Ascending aorta (tissue), 2 donors: ENCODE measurements around the gene FRAS1. TPM values are rescaled to one million over a fixed set of nuclear protein-coding genes. Genes with fewer than 3 reads are reported as not detected.

Source experiments
- DNase-seq, 2 donors: peaks; one replicate each; pipeline ENCODE4 v3.0.0-alpha.2; 2019; ENCODE audit warnings: low spot score in 2 of 2
- H3K27ac ChIP-seq, 2 donors: fragments of 200-600 bp; sonication (generic); one replicate each; pipeline ENCODE4 v1.5.1; 2016 to 2017; ENCODE audit warnings: mild to moderate bottlenecking in 1 of 2
- H3K27me3 ChIP-seq: fragments of 200-600 bp; sonication (generic); one replicate; pipeline ENCODE4 v1.5.1; 2017
- H3K36me3 ChIP-seq, 2 donors: fragments of 200-600 bp; sonication (generic); one replicate each; pipeline ENCODE4 v1.5.1; 2016
- H3K4me1 ChIP-seq, 2 donors: fragments of 200-600 bp; sonication (generic); one replicate each; pipeline ENCODE4 v1.5.1; 2016 to 2017; ENCODE audit warnings: mild to moderate bottlenecking in 1 of 2
- H3K4me3 ChIP-seq, 2 donors: fragments of 200-600 bp; sonication (generic); one replicate each; pipeline ENCODE4 v1.5.1; 2016 to 2017; ENCODE audit warnings: mild to moderate bottlenecking in 1 of 2
- H3K9me3 ChIP-seq, 2 donors: fragments of 200-600 bp; sonication (generic); one replicate each; pipeline ENCODE4 v1.5.1; 2016
- CTCF ChIP-seq, 3 experiments: fragments of 200-600 bp in 2 of 3; fragments of 450-650 bp in 1 of 3; sonication (generic) in 2 of 3; IDR thresholded peaks; one replicate each; pipeline ENCODE4 v1.5.1; 2016 to 2019; ENCODE audit warnings: antibody characterized with exemption in 3 of 3, mild to moderate bottlenecking in 1 of 3, moderate library complexity in 1 of 3
- intact Hi-C: fragments of 100-400 bp; cut with DNase I; formaldehyde crosslinking; loops from one replicate; pipeline ENCODE4 v1.15.1; 2023
- total RNA-seq: library from RNA; depleted of rRNA; stranded (reverse); fragments of >200 nt; gene quantifications from one replicate; pipeline ENCODE4 v1.1.0, GENCODE V29; 2016

The FRAS1 gene
- total RNA-seq, 1 donor from 2014 or later: 0.75 TPM

- H3K27ac ChIP-seq: no peak overlapping the region
- no peaks in the 10 kb centered on the region for H3K27me3 ChIP-seq
- H3K4me3 ChIP-seq: no peak overlapping the region
- H3K36me3 ChIP-seq: no peaks in the 10 kb centered on the region
- H3K9me3 ChIP-seq: no peaks in the 10 kb centered on the region
- no peaks in the 10 kb centered on the region for H3K4me1 ChIP-seq
- intact Hi-C loops: no loop called here
- no peak for DNase-seq
- TF ChIP-seq CTCF (IDR thresholded peaks at IDR 0.05): no peak
Observed at GRCh38 chr4:78532046-78532445, 474.9 kb downstream of the FRAS1 start.

- Histone ChIP-seq H3K27me3 (no peaks in the 10 kb centered on the region), H3K4me3 (no peak overlapping the region), H3K4me1 (no peaks in the 10 kb centered on the region), H3K27ac (no peak overlapping the region), H3K36me3 (no peaks in the 10 kb centered on the region), H3K9me3 (no peaks in the 10 kb centered on the region)
- intact Hi-C loops: no loop called here
- TF ChIP-seq CTCF (IDR thresholded peaks at IDR 0.05): no peak
- DNase-seq: no peak
Observed at GRCh38 chr4:78533854-78534253, 476.7 kb downstream of the FRAS1 start.

GRCh38 chr4:78534286-78534955 lies 477.3 kb downstream of the FRAS1 start:
- H3K27ac ChIP-seq: no peak overlapping the region
- H3K9me3 ChIP-seq: no peaks in the 10 kb centered on the region
- no peak overlapping the region for H3K4me3 ChIP-seq
- DNase-seq: no peak
- intact Hi-C loops: no loop called here
- no peaks in the 10 kb centered on the region for H3K4me1 ChIP-seq
- H3K27me3 ChIP-seq: no peaks in the 10 kb centered on the region
- no peaks in the 10 kb centered on the region for H3K36me3 ChIP-seq
- TF ChIP-seq CTCF (IDR thresholded peaks at IDR 0.05): no peak

GRCh38 chr4:78542373-78542772 lies 485.2 kb downstream of the FRAS1 start:
- intact Hi-C loops: no loop called here
- no peak overlapping the region for H3K4me3 ChIP-seq
- no peak overlapping the region for H3K27ac ChIP-seq
- no peaks in the 10 kb centered on the region for H3K4me1 ChIP-seq
- H3K36me3 ChIP-seq: no peaks in the 10 kb centered on the region
- H3K9me3 ChIP-seq: no peaks in the 10 kb centered on the region
- H3K27me3 ChIP-seq: no peaks in the 10 kb centered on the region
- no peak for DNase-seq
- no peak for TF ChIP-seq CTCF (IDR thresholded peaks at IDR 0.05)

GRCh38 chr4:78543424-78544125 lies 486.5 kb downstream of the FRAS1 start:
- Histone ChIP-seq H3K4me1 (no peaks in the 10 kb centered on the region), H3K9me3 (no peaks in the 10 kb centered on the region), H3K36me3 (no peaks in the 10 kb centered on the region), H3K27ac (no peak overlapping the region), H3K27me3 (no peaks in the 10 kb centered on the region), H3K4me3 (no peak overlapping the region)
- TF ChIP-seq CTCF (IDR thresholded peaks at IDR 0.05): no peak
- DNase-seq: no peak
- intact Hi-C loops: no loop called here
